ENCODE measurements around the gene WHRN. TPM values are rescaled to one million over a fixed set of nuclear protein-coding genes. Genes with fewer than 3 reads are reported as not detected.

Gene WHRN
- total and polyA plus RNA-seq, 2 of the 13 experiments (the other 11 are each of a cell fraction or from before 2014, with no cell fraction given) = 2.3 to 5.3 TPM

GRCh38 chr9:114401344-114401743, 103.9 kb downstream of the WHRN start (continued):
- no peak for TF ChIP-seq ZNF768 (CRISPR knock-in tag; IDR thresholded peaks at IDR 0.05)
- 0 out of 2 replicates have a peak, but pooled peaks have one; percentile 34 for TF ChIP-seq IRF2 (CRISPR knock-in tag; IDR thresholded peaks at IDR 0.05)
- no peak for TF ChIP-seq TEF (CRISPR knock-in tag; IDR thresholded peaks at IDR 0.05)
- no peak for TF ChIP-seq KAT2B (IDR thresholded peaks at IDR 0.05; ENCODE audit: borderline replicate concordance, low read depth, low read length)
- peak; percentile 7; the same call in 1 of the 2 replicates for TF ChIP-seq ZMYM3 (CRISPR knock-in tag; IDR thresholded peaks at IDR 0.05)
- no peak for TF ChIP-seq THAP9 (CRISPR knock-in tag; IDR thresholded peaks at IDR 0.05; ENCODE audit: borderline replicate concordance)
- peak; percentile 31; the same call in 1 of the 2 replicates for TF ChIP-seq ZNF644 (CRISPR knock-in tag; IDR thresholded peaks at IDR 0.05; ENCODE audit: low read depth)
- no peak for TF ChIP-seq SOX6 (IDR thresholded peaks at IDR 0.05)
- TF ChIP-seq SOX6 (CRISPR knock-in tag; IDR thresholded peaks at IDR 0.05) = 0 out of 2 replicates have a peak, but pooled peaks have one; percentile 25
- TF ChIP-seq ATF7-NPFF (CRISPR knock-in tag; IDR thresholded peaks at IDR 0.05; ENCODE audit: low read depth) = no peak
- no peak for TF ChIP-seq HCFC1 (IDR thresholded peaks at IDR 0.05; ENCODE audit: low read depth, low read length)
- no peak for TF ChIP-seq BRF2 (CRISPR knock-in tag; IDR thresholded peaks at IDR 0.05)
- TF ChIP-seq TBX2 (CRISPR knock-in tag; IDR thresholded peaks at IDR 0.05; ENCODE audit: borderline replicate concordance) = peak; percentile 26; the same call in 1 of the 2 replicates
- TF ChIP-seq ATF5 (CRISPR knock-in tag; IDR thresholded peaks at IDR 0.05; ENCODE audit: low read depth) = no peak
- no peak for TF ChIP-seq RERE (CRISPR knock-in tag; IDR thresholded peaks at IDR 0.05; ENCODE audit: low read depth)
- TF ChIP-seq SMYD3 (CRISPR knock-in tag; IDR thresholded peaks at IDR 0.05) = no peak

All from HepG2 (cell line).